ENCODE data around the gene PRKAG2.
"Not testable (repeated sequence)": the region's sequence is repeated elsewhere in the genome, so short reads cannot be mapped to it uniquely, and the experiment has no call there.

PRKAG2 gene

GRCh38 chr7:151588982-151589381, 287.9 kb downstream of the PRKAG2 start:
- H3K27ac ChIP-seq = no peak overlapping the region
- TF ChIP-seq CTCF (conservative IDR thresholded peaks at IDR 0.05) = no peak

- no peak for TF ChIP-seq CTCF (conservative IDR thresholded peaks at IDR 0.05)
Observed at GRCh38 chr7:151586531-151587260, 290.2 kb downstream of the PRKAG2 start.

GRCh38 chr7:151585744-151586393, 291.0 kb downstream of the PRKAG2 start:
- no peak overlapping the region for H3K27ac ChIP-seq
- no peak for TF ChIP-seq CTCF (conservative IDR thresholded peaks at IDR 0.05)

More at GRCh38 chr7:151586531-151587260, 290.2 kb downstream of the PRKAG2 start:
- no peak overlapping the region for H3K27ac ChIP-seq

GRCh38 chr7:151581741-151582140, 295.2 kb downstream of the PRKAG2 start:
- TF ChIP-seq CTCF (conservative IDR thresholded peaks at IDR 0.05) = no peak
- no peak overlapping the region for H3K27ac ChIP-seq

GRCh38 chr7:151579644-151580043, 297.3 kb downstream of the PRKAG2 start:
- no peak for TF ChIP-seq CTCF (conservative IDR thresholded peaks at IDR 0.05)
- no peak overlapping the region for H3K27ac ChIP-seq

GRCh38 chr7:151575410-151575809, 301.5 kb downstream of the PRKAG2 start:
- no peak for TF ChIP-seq CTCF (conservative IDR thresholded peaks at IDR 0.05)
- no peak overlapping the region for H3K27ac ChIP-seq

- not testable (repeated sequence) for H3K27ac ChIP-seq
Observed at GRCh38 chr7:151573046-151573445, 303.9 kb downstream of the PRKAG2 start.

GRCh38 chr7:151572136-151572535, 304.8 kb downstream of the PRKAG2 start:
- H3K27ac ChIP-seq = no peak overlapping the region
- no peak for TF ChIP-seq CTCF (conservative IDR thresholded peaks at IDR 0.05)

All from VCaP (cell line).